Testis (tissue), 3 donors: ENCODE measurements around the gene SKI. TPM values are rescaled to one million over a fixed set of nuclear protein-coding genes. Genes with fewer than 3 reads are reported as not detected.

Experiments
- DNase-seq: peaks from one replicate; pipeline ENCODE4 v3.0.0-alpha.2; 2019
- H3K27ac ChIP-seq, 2 donors: fragments of 200-600 bp; sonication (generic); one replicate each; pipeline ENCODE4 v1.5.1; 2019
- H3K27me3 ChIP-seq: fragments of 200-600 bp; sonication (generic); one replicate; pipeline ENCODE4 v1.5.1; 2019
- H3K36me3 ChIP-seq: fragments of 200-600 bp; sonication (generic); one replicate; pipeline ENCODE4 v1.5.1; 2017; ENCODE audit warnings: low read depth; ENCODE audit errors: missing control alignments
- H3K4me1 ChIP-seq: fragments of 200-600 bp; sonication (generic); one replicate; pipeline ENCODE4 v1.5.1; 2019
- H3K4me3 ChIP-seq, 2 donors: fragments of 200-600 bp; sonication (generic); one replicate each; pipeline ENCODE4 v1.5.1; 2017 to 2019
- H3K9me3 ChIP-seq: fragments of 200-600 bp; sonication (generic); one replicate; pipeline ENCODE4 v1.5.1; 2017
- CTCF ChIP-seq, 3 experiments: fragments of 450-650 bp in 2 of 3; fragments of 200-600 bp in 1 of 3; sonication (generic) in 1 of 3; IDR thresholded peaks; one replicate each; pipeline ENCODE4 v1.5.1; 2016 to 2019; ENCODE audit warnings: antibody characterized with exemption in 3 of 3, mild to moderate bottlenecking in 2 of 3, moderate library complexity in 1 of 3
- POLR2A ChIP-seq: fragments of 450-650 bp; IDR thresholded peaks from one replicate; pipeline ENCODE4 v1.6.1; 2017; ENCODE audit warnings: antibody characterized with exemption, mild to moderate bottlenecking, moderate library complexity
- WGBS, 2 donors: methylation state at CpG; one replicate each; pipeline ENCODE4 v1.1.5; 2018; 5-methylcytosine and 5-hydroxymethylcytosine counted together
- intact Hi-C: fragments of 100-400 bp; cut with DNase I; formaldehyde crosslinking; loops from one replicate; pipeline ENCODE4 v1.15.1; 2023; ENCODE audit warnings: low total_unique reads
- polyA plus RNA-seq: library from polyadenylated mRNA; stranded (reverse); fragments of 350-450 nt; fragmentation: Illumina TruSeq; extraction: RNeasy Lipid Tissue Mini Kit (QIAGEN cat#74804); gene quantifications from one replicate; pipeline ENCODE4 v1.2.3, GENCODE V29; 2014; ENCODE audit warnings: low read depth, low replicate concordance; ENCODE audit not compliant: insufficient read depth
- total RNA-seq, 2 donors: library from RNA; depleted of rRNA; stranded (reverse); fragments of >200 nt; gene quantifications; one replicate each; pipeline ENCODE4 v1.2.3, GENCODE V29; 2016

Gene SKI
- total and polyA plus RNA-seq, 3 donors from 2014 or later: 40.2 to 87.1 (median 85.7) TPM

GRCh38 chr1:2212274-2212531 is 15.9 kb upstream of the SKI start:
- intact Hi-C loops: no loop called here
- Histone ChIP-seq H3K4me3 (peak overlapping the region in 1 of 2 donors; percentile 43), H3K9me3 (no peaks in the 10 kb centered on the region), H3K27ac (peak overlapping the region; percentile 89 to 95), H3K36me3 (no peaks in the 10 kb centered on the region), H3K4me1 (peaks cover 54% of the 10 kb centered on the region), H3K27me3 (no peaks in the 10 kb centered on the region)
- WGBS, 2 donors: 16 to 26% methylated on average over 4 to 10 of the region's 10 CpGs
- TF ChIP-seq POLR2A: no peak
- TF ChIP-seq CTCF (IDR thresholded peaks at IDR 0.05): no peak
- no peak for DNase-seq

GRCh38 chr1:2212532-2213491 is 15.3 kb upstream of the SKI start:
- Histone ChIP-seq H3K9me3 (no peaks in the 10 kb centered on the region), H3K4me1 (peaks cover 50% of the 10 kb centered on the region), H3K27ac (peak overlapping the region; percentile 89 to 95), H3K27me3 (no peaks in the 10 kb centered on the region), H3K36me3 (no peaks in the 10 kb centered on the region), H3K4me3 (peak overlapping the region; percentile 8 to 43)
- peak; percentile 91 for DNase-seq
- TF ChIP-seq POLR2A (no peak), CTCF (IDR thresholded peaks at IDR 0.05) (peak in 1 of 3 experiments; percentile 27)
- 13 to 18% methylated on average over 22 to 47 of the region's 49 CpGs for WGBS, 2 donors
- intact Hi-C loops: no loop called here

GRCh38 chr1:2213576-2214505 is 14.3 kb upstream of the SKI start:
- no peaks in the 10 kb centered on the region for H3K9me3 ChIP-seq
- intact Hi-C loops: no loop called here
- no peaks in the 10 kb centered on the region for H3K36me3 ChIP-seq
- no peaks in the 10 kb centered on the region for H3K27me3 ChIP-seq
- WGBS, 2 donors: 51 to 55% methylated on average over 19 to 24 of the region's 32 CpGs
- DNase-seq: peak; percentile 78
- no peak overlapping the region for H3K4me3 ChIP-seq
- H3K4me1 ChIP-seq: peaks cover 40% of the 10 kb centered on the region
- H3K27ac ChIP-seq: peak overlapping the region; percentile 89 to 95
- TF ChIP-seq CTCF (IDR thresholded peaks at IDR 0.05) (no peak), POLR2A (no peak)

- Histone ChIP-seq H3K4me1 (peaks cover 31% of the 10 kb centered on the region), H3K4me3 (no peak overlapping the region), H3K36me3 (no peaks in the 10 kb centered on the region), H3K27ac (peak overlapping the region; percentile 89 to 95), H3K9me3 (no peaks in the 10 kb centered on the region), H3K27me3 (no peaks in the 10 kb centered on the region)
- TF ChIP-seq POLR2A (no peak), CTCF (IDR thresholded peaks at IDR 0.05) (no peak)
- intact Hi-C loops: no loop called here
- 64 to 80% methylated on average over 10 to 21 of the region's 21 CpGs for WGBS, 2 donors
- no peak for DNase-seq
Measured at GRCh38 chr1:2214541-2215241, 13.4 kb upstream of the SKI start.
